Dendritic cell treated with granulocyte-macrophage colony-stimulating factor and Interleukin-4, amounts not matched to agents 40 ng/mL and 50 ng/mL, for 4 days (primary cell): ENCODE measurements around the gene CDC42EP1.

Source experiments
- H3K27ac Mint-ChIP-seq: one replicate; pipeline ENCODE4 v1.8.0; 2022; ENCODE audit warnings: mild to moderate bottlenecking, mixed read lengths
- H3K27me3 Mint-ChIP-seq: one replicate; pipeline ENCODE4 v1.8.0; 2022; ENCODE audit warnings: mild to moderate bottlenecking, mixed read lengths
- H3K36me3 Mint-ChIP-seq: one replicate; pipeline ENCODE4 v1.8.0; 2022; ENCODE audit warnings: low read depth, mixed read lengths
- H3K4me1 Mint-ChIP-seq: one replicate; pipeline ENCODE4 v1.8.0; 2022; ENCODE audit warnings: low read depth, mixed read lengths
- H3K4me3 Mint-ChIP-seq: one replicate; pipeline ENCODE4 v1.8.0; 2022; ENCODE audit warnings: mild to moderate bottlenecking, moderate library complexity, mixed read lengths
- H3K9me3 Mint-ChIP-seq: one replicate; pipeline ENCODE4 v1.8.0; 2022; ENCODE audit warnings: mixed read lengths
- intact Hi-C: fragments of 100-400 bp; cut with micrococcal nuclease; formaldehyde crosslinking; loops from one replicate; pipeline ENCODE4 v1.15.0; 2022

CDC42EP1 gene

GRCh38 chr22:37559901-37560607 lies at the start of gene CDC42EP1:
CDC42EP1 (plus strand) TSS chr22:37560480; CDS start chr22:37566350, 5,870 bp downstream.
- Mint-ChIP-seq H3K9me3 (no peaks in the 10 kb centered on the region), H3K27me3 (peaks cover 76% of the 10 kb centered on the region), H3K27ac (peak within 1 kb of the TSS; percentile 75), H3K4me1 (peaks cover 63% of the 10 kb centered on the region), H3K36me3 (peaks cover 11% of the 10 kb centered on the region), H3K4me3 (peak within 1 kb of the TSS; percentile 80)
- intact Hi-C loops = loop anchor here (2.0 kb wide), 1 partner anchor 15 kb away; no protein-coding TSS in a partner anchor

- Mint-ChIP-seq H3K4me1 (peaks cover 8% of the 10 kb centered on the region), H3K9me3 (no peaks in the 10 kb centered on the region), H3K27me3 (peaks cover 53% of the 10 kb centered on the region), H3K36me3 (no peaks in the 10 kb centered on the region), H3K4me3 (no peak overlapping the region), H3K27ac (no peak overlapping the region)
- intact Hi-C loops = no loop called here
Observed at GRCh38 chr22:37511395-37512104, 48.7 kb upstream of the CDC42EP1 start.

- intact Hi-C loops = no loop called here
- Mint-ChIP-seq H3K27me3 (peaks cover 60% of the 10 kb centered on the region), H3K9me3 (no peaks in the 10 kb centered on the region), H3K4me3 (no peak overlapping the region), H3K36me3 (no peaks in the 10 kb centered on the region), H3K27ac (no peak overlapping the region), H3K4me1 (peaks cover 10% of the 10 kb centered on the region)
Observed at GRCh38 chr22:37514526-37515051, 45.7 kb upstream of the CDC42EP1 start.

GRCh38 chr22:37515901-37516300 lies 44.4 kb upstream of the CDC42EP1 start:
- H3K4me1 Mint-ChIP-seq = peaks cover 17% of the 10 kb centered on the region
- no peaks in the 10 kb centered on the region for H3K36me3 Mint-ChIP-seq
- H3K9me3 Mint-ChIP-seq = no peaks in the 10 kb centered on the region
- intact Hi-C loops = no loop called here
- no peak overlapping the region for H3K4me3 Mint-ChIP-seq
- no peak overlapping the region for H3K27ac Mint-ChIP-seq
- H3K27me3 Mint-ChIP-seq = peaks cover 63% of the 10 kb centered on the region

- Mint-ChIP-seq H3K4me3 (no peak overlapping the region), H3K27me3 (peaks cover 67% of the 10 kb centered on the region), H3K27ac (no peak overlapping the region), H3K36me3 (no peaks in the 10 kb centered on the region), H3K9me3 (no peaks in the 10 kb centered on the region), H3K4me1 (peaks cover 17% of the 10 kb centered on the region)
- intact Hi-C loops = no loop called here
Observed at GRCh38 chr22:37516456-37516855, 43.8 kb upstream of the CDC42EP1 start.

GRCh38 chr22:37517826-37518450 lies 42.3 kb upstream of the CDC42EP1 start:
- Mint-ChIP-seq H3K4me1 (peaks cover 21% of the 10 kb centered on the region), H3K36me3 (no peaks in the 10 kb centered on the region), H3K27ac (no peak overlapping the region), H3K27me3 (peaks cover 74% of the 10 kb centered on the region), H3K4me3 (no peak overlapping the region), H3K9me3 (no peaks in the 10 kb centered on the region)
- intact Hi-C loops = no loop called here

GRCh38 chr22:37518509-37519267 lies 41.6 kb upstream of the CDC42EP1 start:
- peaks cover 74% of the 10 kb centered on the region for H3K27me3 Mint-ChIP-seq

GRCh38 chr22:37519268-37520195 lies 40.7 kb upstream of the CDC42EP1 start, which contains the start of gene CARD10:
CARD10 (minus strand) TSS chr22:37519415; CDS start chr22:37519200, 215 bp downstream.
- H3K27ac Mint-ChIP-seq = no peak within 1 kb of the TSS
- intact Hi-C loops = no loop called here
- no peaks in the 10 kb centered on the region for H3K9me3 Mint-ChIP-seq
- no peaks in the 10 kb centered on the region for H3K36me3 Mint-ChIP-seq
- peaks cover 75% of the 10 kb centered on the region for H3K27me3 Mint-ChIP-seq
- peaks cover 21% of the 10 kb centered on the region for H3K4me1 Mint-ChIP-seq
- H3K4me3 Mint-ChIP-seq = peak within 1 kb of the TSS; percentile 75

More at GRCh38 chr22:37518509-37519267, 41.6 kb upstream of the CDC42EP1 start:
- Mint-ChIP-seq H3K4me3 (peak overlapping the region; percentile 22), H3K27ac (no peak overlapping the region), H3K9me3 (no peaks in the 10 kb centered on the region), H3K4me1 (peaks cover 21% of the 10 kb centered on the region), H3K36me3 (no peaks in the 10 kb centered on the region)
- intact Hi-C loops = no loop called here

GRCh38 chr22:37520776-37521191 lies 39.5 kb upstream of the CDC42EP1 start:
- H3K4me1 Mint-ChIP-seq = peaks cover 32% of the 10 kb centered on the region
- peaks cover 64% of the 10 kb centered on the region for H3K27me3 Mint-ChIP-seq
- H3K27ac Mint-ChIP-seq = no peak overlapping the region
- intact Hi-C loops = no loop called here
- H3K36me3 Mint-ChIP-seq = no peaks in the 10 kb centered on the region
- no peaks in the 10 kb centered on the region for H3K9me3 Mint-ChIP-seq
- H3K4me3 Mint-ChIP-seq = no peak overlapping the region

GRCh38 chr22:37521236-37521739 lies 39.0 kb upstream of the CDC42EP1 start:
- Mint-ChIP-seq H3K36me3 (no peaks in the 10 kb centered on the region), H3K4me3 (no peak overlapping the region), H3K27ac (no peak overlapping the region), H3K27me3 (peaks cover 62% of the 10 kb centered on the region), H3K9me3 (no peaks in the 10 kb centered on the region), H3K4me1 (peaks cover 37% of the 10 kb centered on the region)
- intact Hi-C loops = no loop called here

GRCh38 chr22:37522482-37522881 lies 37.8 kb upstream of the CDC42EP1 start:
- intact Hi-C loops = no loop called here
- Mint-ChIP-seq H3K36me3 (no peaks in the 10 kb centered on the region), H3K4me3 (no peak overlapping the region), H3K27ac (no peak overlapping the region), H3K9me3 (no peaks in the 10 kb centered on the region), H3K27me3 (peaks cover 59% of the 10 kb centered on the region), H3K4me1 (peaks cover 43% of the 10 kb centered on the region)

- Mint-ChIP-seq H3K27ac (no peak overlapping the region), H3K4me3 (no peak overlapping the region), H3K4me1 (peaks cover 45% of the 10 kb centered on the region), H3K27me3 (peaks cover 40% of the 10 kb centered on the region), H3K36me3 (no peaks in the 10 kb centered on the region), H3K9me3 (no peaks in the 10 kb centered on the region)
- intact Hi-C loops = no loop called here
Observed at GRCh38 chr22:37525073-37525745, 35.1 kb upstream of the CDC42EP1 start.
